SK-N-MC (cell line): ENCODE measurements around the gene LRRC36.

Experiments
- EZH2 ChIP-seq: fragments of 200-600 bp; sonication (generic); IDR thresholded peaks from one replicate; pipeline ENCODE4 v1.6.1; 2017; ENCODE audit warnings: antibody characterized with exemption
- POLR2AphosphoS5 ChIP-seq: IDR thresholded peaks from 2 replicates; pipeline ENCODE4 v1.6.1; 2012; ENCODE audit warnings: mild to moderate bottlenecking, low read depth, low read length, borderline replicate concordance

DNA sequence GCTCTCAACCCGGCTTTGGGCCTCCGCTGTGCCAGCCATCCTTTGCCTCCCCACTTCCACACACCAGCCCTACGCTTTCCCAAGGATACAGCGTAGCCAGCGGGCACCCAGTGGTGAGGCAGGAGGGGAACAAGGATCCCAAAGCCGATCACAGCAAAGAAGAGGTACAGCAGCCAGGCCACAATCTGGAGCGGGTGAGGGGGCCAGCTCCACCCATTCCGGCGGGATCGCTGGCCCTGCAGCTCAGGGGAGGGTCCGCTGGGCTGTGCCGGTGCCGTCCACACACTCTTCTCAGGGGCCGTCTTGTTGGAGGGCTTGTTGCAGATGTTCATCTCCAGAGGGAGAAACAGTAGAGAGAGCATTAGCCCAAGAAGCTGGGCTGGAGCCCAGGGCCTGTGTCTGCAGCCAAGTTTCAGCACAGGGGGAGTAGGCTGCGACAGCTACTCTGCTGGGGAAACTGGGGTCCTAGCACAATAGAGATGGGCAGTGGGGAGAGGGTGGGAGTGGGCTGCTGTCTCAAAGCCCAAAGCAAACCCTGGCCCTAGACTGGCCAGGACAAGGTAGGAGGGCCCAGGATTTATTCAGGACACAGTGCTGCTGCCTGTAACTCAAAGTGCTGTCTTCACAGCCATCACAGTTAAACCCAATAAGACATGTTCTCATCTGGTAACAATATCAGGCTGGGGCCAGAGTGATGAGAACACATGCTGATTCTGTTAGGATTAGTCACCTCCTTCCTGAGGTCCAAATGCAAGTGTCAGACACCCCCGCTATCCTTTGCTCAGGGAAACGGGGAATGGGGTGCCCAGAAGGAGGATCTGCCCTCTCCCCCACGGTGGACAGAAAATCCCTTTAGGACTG lies 79.7 kb downstream of the LRRC36 start:
- TF ChIP-seq EZH2 (no peak), POLR2AphosphoS5 (no peak)
